GM23338 (cell line): ENCODE data around the gene MEGF11.

Source experiments
- CREB1 ChIP-seq: fragments of 250-450 bp; sonication (Bioruptor Pico); IDR thresholded peaks from 2 replicates; pipeline ENCODE4 v1.5.0; 2020; ENCODE audit warnings: low read depth, mild to moderate bottlenecking, moderate library complexity
- CTCF ChIP-seq, 2 experiments: fragments of 200-600 bp in 1 of 2; sonication (generic) in 1 of 2; conservative IDR thresholded peaks; 2 replicates each; pipeline versions ENCODE4 v1.5.1 to v1.6.1; 2016 to 2017; ENCODE audit warnings: antibody characterized with exemption in 2 of 2, low read depth in 2 of 2, mild to moderate bottlenecking in 2 of 2, moderate library complexity in 1 of 2
- ETS1 ChIP-seq: IDR thresholded peaks from 2 replicates; pipeline ENCODE4 v1.6.1; 2016; ENCODE audit warnings: antibody characterized with exemption
- EZH2 ChIP-seq: fragments of 200-600 bp; sonication (generic); IDR thresholded peaks from one replicate; pipeline ENCODE4 v1.8.0; 2017; ENCODE audit warnings: antibody characterized with exemption, mild to moderate bottlenecking, low read depth; ENCODE audit not compliant: unreplicated experiment
- EZH2phosphoT487 ChIP-seq: fragments of 200-600 bp; sonication (generic); IDR thresholded peaks from one replicate; pipeline ENCODE4 v1.8.1; 2018; ENCODE audit warnings: antibody characterized with exemption; ENCODE audit not compliant: unreplicated experiment
- JUNB ChIP-seq: IDR thresholded peaks from one replicate; pipeline ENCODE4 v1.6.1; 2016; ENCODE audit warnings: antibody characterized with exemption; ENCODE audit not compliant: unreplicated experiment
- NANOG ChIP-seq: IDR thresholded peaks from 2 replicates; pipeline ENCODE4 v1.6.1; 2016; ENCODE audit warnings: antibody characterized with exemption, borderline replicate concordance
- POLR2AphosphoS5 ChIP-seq: IDR thresholded peaks from 2 replicates; pipeline ENCODE4 v1.6.1; 2016; ENCODE audit warnings: antibody characterized with exemption, low read depth
- REST ChIP-seq: IDR thresholded peaks from one replicate; pipeline ENCODE4 v1.6.1; 2018; ENCODE audit warnings: antibody characterized with exemption; ENCODE audit not compliant: unreplicated experiment
- STAT1 ChIP-seq: IDR thresholded peaks from one replicate; pipeline ENCODE4 v1.6.1; 2016; ENCODE audit warnings: antibody characterized with exemption; ENCODE audit not compliant: unreplicated experiment
- ZNF114 ChIP-seq: fragments of 250-450 bp; sonication (Bioruptor Pico); IDR thresholded peaks from 2 replicates; pipeline ENCODE4 v1.5.0; 2020; ENCODE audit warnings: mild to moderate bottlenecking, moderate library complexity
- ZNF331 ChIP-seq: fragments of 250-450 bp; sonication (Bioruptor Pico); IDR thresholded peaks from 2 replicates; pipeline ENCODE4 v1.5.0; 2020; ENCODE audit warnings: low read depth, mild to moderate bottlenecking, moderate library complexity
- ZNF462 ChIP-seq: fragments of 250-450 bp; sonication (Bioruptor Pico); IDR thresholded peaks from 2 replicates; pipeline ENCODE4 v1.5.0; 2020; ENCODE audit warnings: mild to moderate bottlenecking, moderate library complexity

- TF ChIP-seq CTCF (conservative IDR thresholded peaks at IDR 0.05; ENCODE audit: low read depth in 2 of 2), result no peak
- TF ChIP-seq EZH2, result no peak
- TF ChIP-seq NANOG, result no peak
- no peak for TF ChIP-seq REST
- no peak for TF ChIP-seq STAT1
- no peak for TF ChIP-seq ETS1
- no peak for TF ChIP-seq CREB1 (CRISPR knock-in tag)
- TF ChIP-seq POLR2AphosphoS5, result no peak
- TF ChIP-seq EZH2phosphoT487, result no peak
- no peak for TF ChIP-seq JUNB
- no peak for TF ChIP-seq ZNF331 (CRISPR knock-in tag)
- TF ChIP-seq ZNF114, result no peak
- no peak for TF ChIP-seq ZNF462 (CRISPR knock-in tag)
Measured at GRCh38 chr15:65907661-65908060, 345.9 kb downstream of the MEGF11 start.
